ENCODE results near the gene C16orf46. TPM values are rescaled to one million over a fixed set of nuclear protein-coding genes. Genes with fewer than 3 reads are reported as not detected.

The C16orf46 gene
- polyA plus RNA-seq, 1 donor from 2014 or later = 8.7 TPM

DNA sequence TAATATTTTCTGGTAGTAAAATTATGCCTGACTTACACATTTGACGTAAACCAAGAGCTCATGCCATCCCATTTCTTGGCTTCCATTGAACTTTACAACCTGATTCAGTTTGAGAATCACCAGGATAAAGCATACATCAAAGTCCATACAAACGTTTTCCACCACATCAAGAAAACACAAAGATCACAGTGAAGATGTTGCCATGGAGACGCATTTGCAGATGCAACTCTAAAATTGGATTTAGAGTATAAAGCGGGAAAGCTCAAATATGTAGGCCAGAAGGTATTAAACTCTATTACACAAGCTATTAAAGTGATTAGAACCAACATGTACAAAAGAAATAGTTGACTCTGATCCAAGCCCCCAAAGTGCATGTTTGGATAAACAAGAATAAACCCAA, 10.4 kb downstream of the C16orf46 start:
- Histone ChIP-seq H3K4me3 (ENCODE audit: low read length) (no peak overlapping the region), H2AFZ (ENCODE audit: low read depth, low read length) (no peak overlapping the region), H3K79me2 (replicated peaks; ENCODE audit: insufficient read depth, low read length) (no peaks in the 10 kb centered on the region), H3K9me3 (ENCODE audit: low read length) (no peaks in the 10 kb centered on the region), H3K36me3 (ENCODE audit: insufficient read depth, low read length) (no peaks in the 10 kb centered on the region), H3K9ac (ENCODE audit: low read length) (no peak overlapping the region), H3K9me2 (ENCODE audit: insufficient read depth, low read length) (no peaks in the 10 kb centered on the region), H3K4me2 (ENCODE audit: low read length) (no peak overlapping the region), H3K27me3 (ENCODE audit: insufficient read depth, low read depth, low read length) (no peaks in the 10 kb centered on the region), H4K20me1 (ENCODE audit: insufficient read depth) (no peaks in the 10 kb centered on the region), H3F3A (ENCODE audit: insufficient read depth, low read length, poor library complexity, severe bottlenecking) (no peaks in the 10 kb centered on the region), H3K27ac (ENCODE audit: low read length) (no peak overlapping the region)
- TF ChIP-seq, protein P1, sequence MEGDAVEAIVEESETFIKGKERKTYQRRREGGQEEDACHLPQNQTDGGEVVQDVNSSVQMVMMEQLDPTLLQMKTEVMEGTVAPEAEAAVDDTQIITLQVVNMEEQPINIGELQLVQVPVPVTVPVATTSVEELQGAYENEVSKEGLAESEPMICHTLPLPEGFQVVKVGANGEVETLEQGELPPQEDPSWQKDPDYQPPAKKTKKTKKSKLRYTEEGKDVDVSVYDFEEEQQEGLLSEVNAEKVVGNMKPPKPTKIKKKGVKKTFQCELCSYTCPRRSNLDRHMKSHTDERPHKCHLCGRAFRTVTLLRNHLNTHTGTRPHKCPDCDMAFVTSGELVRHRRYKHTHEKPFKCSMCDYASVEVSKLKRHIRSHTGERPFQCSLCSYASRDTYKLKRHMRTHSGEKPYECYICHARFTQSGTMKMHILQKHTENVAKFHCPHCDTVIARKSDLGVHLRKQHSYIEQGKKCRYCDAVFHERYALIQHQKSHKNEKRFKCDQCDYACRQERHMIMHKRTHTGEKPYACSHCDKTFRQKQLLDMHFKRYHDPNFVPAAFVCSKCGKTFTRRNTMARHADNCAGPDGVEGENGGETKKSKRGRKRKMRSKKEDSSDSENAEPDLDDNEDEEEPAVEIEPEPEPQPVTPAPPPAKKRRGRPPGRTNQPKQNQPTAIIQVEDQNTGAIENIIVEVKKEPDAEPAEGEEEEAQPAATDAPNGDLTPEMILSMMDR (IDR thresholded peaks at IDR 0.05; ENCODE audit: poor library complexity, severe bottlenecking) = no peak
- TF ChIP-seq, protein P2, sequence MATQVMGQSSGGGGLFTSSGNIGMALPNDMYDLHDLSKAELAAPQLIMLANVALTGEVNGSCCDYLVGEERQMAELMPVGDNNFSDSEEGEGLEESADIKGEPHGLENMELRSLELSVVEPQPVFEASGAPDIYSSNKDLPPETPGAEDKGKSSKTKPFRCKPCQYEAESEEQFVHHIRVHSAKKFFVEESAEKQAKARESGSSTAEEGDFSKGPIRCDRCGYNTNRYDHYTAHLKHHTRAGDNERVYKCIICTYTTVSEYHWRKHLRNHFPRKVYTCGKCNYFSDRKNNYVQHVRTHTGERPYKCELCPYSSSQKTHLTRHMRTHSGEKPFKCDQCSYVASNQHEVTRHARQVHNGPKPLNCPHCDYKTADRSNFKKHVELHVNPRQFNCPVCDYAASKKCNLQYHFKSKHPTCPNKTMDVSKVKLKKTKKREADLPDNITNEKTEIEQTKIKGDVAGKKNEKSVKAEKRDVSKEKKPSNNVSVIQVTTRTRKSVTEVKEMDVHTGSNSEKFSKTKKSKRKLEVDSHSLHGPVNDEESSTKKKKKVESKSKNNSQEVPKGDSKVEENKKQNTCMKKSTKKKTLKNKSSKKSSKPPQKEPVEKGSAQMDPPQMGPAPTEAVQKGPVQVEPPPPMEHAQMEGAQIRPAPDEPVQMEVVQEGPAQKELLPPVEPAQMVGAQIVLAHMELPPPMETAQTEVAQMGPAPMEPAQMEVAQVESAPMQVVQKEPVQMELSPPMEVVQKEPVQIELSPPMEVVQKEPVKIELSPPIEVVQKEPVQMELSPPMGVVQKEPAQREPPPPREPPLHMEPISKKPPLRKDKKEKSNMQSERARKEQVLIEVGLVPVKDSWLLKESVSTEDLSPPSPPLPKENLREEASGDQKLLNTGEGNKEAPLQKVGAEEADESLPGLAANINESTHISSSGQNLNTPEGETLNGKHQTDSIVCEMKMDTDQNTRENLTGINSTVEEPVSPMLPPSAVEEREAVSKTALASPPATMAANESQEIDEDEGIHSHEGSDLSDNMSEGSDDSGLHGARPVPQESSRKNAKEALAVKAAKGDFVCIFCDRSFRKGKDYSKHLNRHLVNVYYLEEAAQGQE (IDR thresholded peaks at IDR 0.05; ENCODE audit: borderline replicate concordance) = no peak
- TF ChIP-seq EP300 (conservative IDR thresholded peaks at IDR 0.05; ENCODE audit: poor library complexity, severe bottlenecking) (no peak), SMC3 (conservative IDR thresholded peaks at IDR 0.05; ENCODE audit: poor library complexity) (no peak), POLR2AphosphoS5 (IDR thresholded peaks at IDR 0.05) (no peak), MXI1 (conservative IDR thresholded peaks at IDR 0.05; ENCODE audit: poor library complexity, severe bottlenecking) (no peak), TAF1 (IDR thresholded peaks at IDR 0.05; ENCODE audit: low read depth) (no peak), RAD21 (conservative IDR thresholded peaks at IDR 0.05) (no peak)

DNA sequence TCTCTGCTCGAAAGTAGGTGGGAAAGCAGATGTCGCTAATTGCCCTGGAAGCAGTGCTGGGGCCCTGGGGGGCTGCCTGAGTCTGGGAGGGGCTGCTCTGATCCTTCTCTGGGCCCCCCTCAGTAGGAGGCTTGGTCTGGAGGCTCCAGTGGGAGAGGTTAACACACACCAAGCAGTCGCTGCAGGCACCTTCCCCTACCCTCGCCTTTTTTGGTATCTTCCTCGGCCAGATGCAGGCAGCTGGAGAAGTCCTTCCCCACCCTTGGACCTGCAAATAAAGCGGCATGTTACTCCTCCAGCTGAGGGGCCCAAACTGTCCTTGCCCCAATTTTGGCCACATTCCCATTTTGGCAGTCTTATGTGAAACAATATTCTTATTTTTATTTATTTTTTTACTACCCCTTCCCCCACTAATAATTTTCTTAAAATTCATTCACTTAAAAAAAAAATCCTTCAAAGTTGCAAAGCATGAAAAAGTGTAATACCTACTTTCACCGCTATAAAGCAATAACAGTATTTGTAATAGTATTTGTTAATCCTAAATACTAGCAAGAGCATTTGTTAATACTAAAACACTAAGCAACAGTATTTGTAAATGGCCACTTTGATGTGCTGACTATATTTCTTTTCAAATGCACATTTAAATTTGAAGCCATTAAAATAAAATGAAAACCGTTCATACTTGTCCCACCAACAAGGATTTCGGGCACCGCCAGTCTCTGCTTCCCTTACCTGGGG, 15.0 kb downstream of the C16orf46 start:
- Histone ChIP-seq H4K20me1 (ENCODE audit: insufficient read depth) (no peaks in the 10 kb centered on the region), H3F3A (ENCODE audit: insufficient read depth, low read length, poor library complexity, severe bottlenecking) (no peaks in the 10 kb centered on the region), H3K79me2 (replicated peaks; ENCODE audit: insufficient read depth, low read length) (no peaks in the 10 kb centered on the region), H2AFZ (ENCODE audit: low read depth, low read length) (no peak overlapping the region), H3K9me2 (ENCODE audit: insufficient read depth, low read length) (no peaks in the 10 kb centered on the region), H3K9ac (ENCODE audit: low read length) (no peak overlapping the region), H3K4me3 (ENCODE audit: low read length) (no peak overlapping the region), H3K9me3 (ENCODE audit: low read length) (no peaks in the 10 kb centered on the region), H3K27me3 (ENCODE audit: insufficient read depth, low read depth, low read length) (no peaks in the 10 kb centered on the region), H3K4me2 (ENCODE audit: low read length) (no peak overlapping the region), H3K36me3 (ENCODE audit: insufficient read depth, low read length) (no peaks in the 10 kb centered on the region), H3K27ac (ENCODE audit: low read length) (no peak overlapping the region)
- TF ChIP-seq, protein P1 (IDR thresholded peaks at IDR 0.05; ENCODE audit: poor library complexity, severe bottlenecking) = no peak
- TF ChIP-seq EP300 (conservative IDR thresholded peaks at IDR 0.05; ENCODE audit: poor library complexity, severe bottlenecking) = no peak
- TF ChIP-seq, protein P2 (IDR thresholded peaks at IDR 0.05; ENCODE audit: borderline replicate concordance) = no peak
- TF ChIP-seq POLR2AphosphoS5 (IDR thresholded peaks at IDR 0.05) = no peak
- no peak for TF ChIP-seq MXI1 (conservative IDR thresholded peaks at IDR 0.05; ENCODE audit: poor library complexity, severe bottlenecking)
- TF ChIP-seq EZH2 (IDR thresholded peaks at IDR 0.05; ENCODE audit: borderline replicate concordance, insufficient read depth, low read length, poor library complexity, severe bottlenecking) = no peak
- no peak for TF ChIP-seq RAD21 (conservative IDR thresholded peaks at IDR 0.05)
- TF ChIP-seq SMC3 (conservative IDR thresholded peaks at IDR 0.05; ENCODE audit: poor library complexity) = no peak
- TF ChIP-seq TAF1 (IDR thresholded peaks at IDR 0.05; ENCODE audit: low read depth) = no peak

All from neural cell (in vitro differentiated cells).